Common myeloid progenitor, CD34-positive (primary cell): ENCODE measurements around the gene ADARB1.

Experiments used
- CTCF ChIA-PET: fragments of 350-600 bp; sonication (Branson Sonifier 250); formaldehyde crosslinking; loops from one replicate; lab custom pipeline; 2021; ENCODE audit warnings: antibody characterized with exemption; lab: Charles Lee
- POLR2A ChIA-PET: fragments of 350-600 bp; sonication (Branson Sonifier 250); formaldehyde crosslinking; loops from one replicate; lab custom pipeline; 2021; ENCODE audit warnings: antibody characterized with exemption; lab: Charles Lee
- DNase-seq, 3 donors: peaks; one replicate each; pipeline versions ENCODE4 v3.0.0 to v3.0.0-alpha.2; 2013
- H3K27ac ChIP-seq, 2 experiments: 1 replicate in 1 of 2; 2 replicates in 1 of 2; pipeline ENCODE4 v1.7.0; 2013; ENCODE audit warnings: inconsistent platforms in 2 of 2, low read length in 2 of 2, mild to moderate bottlenecking in 2 of 2, low read depth in 1 of 2, moderate library complexity in 1 of 2; ENCODE audit not compliant: severe bottlenecking in 2 of 2, insufficient read depth in 1 of 2, poor library complexity in 1 of 2
- H3K27me3 ChIP-seq, 5 experiments: replicated peaks in 2 of 5; 1 replicate in 3 of 5; 2 replicates in 2 of 5; pipeline versions ENCODE4 v1.6.1 to v1.7.0; 2013; ENCODE audit warnings: low read length in 4 of 5, mild to moderate bottlenecking in 2 of 5, moderate library complexity in 2 of 5, inconsistent platforms in 1 of 5; ENCODE audit not compliant: insufficient read depth in 5 of 5, control insufficient read depth in 4 of 5
- H3K36me3 ChIP-seq, 4 experiments: 1 replicate in 2 of 4; 2 replicates in 2 of 4; pipeline versions ENCODE4 v1.6.1 to v1.7.0; 2013; ENCODE audit warnings: low read length in 3 of 4, control low read depth in 1 of 4, mild to moderate bottlenecking in 1 of 4; ENCODE audit not compliant: control insufficient read depth in 4 of 4, insufficient read depth in 4 of 4
- H3K4me1 ChIP-seq, 4 experiments: 1 replicate in 3 of 4; 2 replicates in 1 of 4; pipeline versions ENCODE4 v1.6.1 to v1.7.1; 2013; ENCODE audit warnings: low read length in 3 of 4, mild to moderate bottlenecking in 3 of 4, control low read depth in 1 of 4, inconsistent platforms in 1 of 4, moderate library complexity in 1 of 4; ENCODE audit not compliant: control insufficient read depth in 4 of 4, insufficient read depth in 4 of 4; ENCODE audit errors: control extremely low read depth in 1 of 4
- H3K4me3 ChIP-seq, 7 experiments: 1 replicate in 4 of 7; 2 replicates in 3 of 7; pipeline versions ENCODE4 v1.5.1 to v1.7.0; 2013; ENCODE audit warnings: mild to moderate bottlenecking in 7 of 7, low read length in 6 of 7, moderate library complexity in 6 of 7, inconsistent platforms in 2 of 7, low read depth in 2 of 7, control low read depth in 1 of 7; ENCODE audit not compliant: insufficient read depth in 4 of 7, control insufficient read depth in 1 of 7; ENCODE audit errors: extremely low read depth in 1 of 7
- H3K9me3 ChIP-seq, 5 experiments: 1 replicate in 4 of 5; 2 replicates in 1 of 5; pipeline versions ENCODE4 v1.6.1 to v1.7.1; 2013; ENCODE audit warnings: low read length in 4 of 5, mild to moderate bottlenecking in 2 of 5, inconsistent platforms in 1 of 5, low read depth in 1 of 5, moderate library complexity in 1 of 5; ENCODE audit not compliant: control insufficient read depth in 4 of 5, insufficient read depth in 2 of 5; ENCODE audit errors: control extremely low read depth in 1 of 5
- WGBS: methylation state at CpG from one replicate; pipeline ENCODE4 v1.1.5; 2013; ENCODE audit not compliant: insufficient coverage; 5-methylcytosine and 5-hydroxymethylcytosine counted together

The ADARB1 gene

GRCh38 chr21:45126204-45126626 lies 51.8 kb downstream of the ADARB1 start:
- ChIA-PET CTCF (interaction anchor here (0.9 to 9.8 kb wide), 9 partner anchors 11 to 326 kb away, joined by 3 to 196 read pairs (median 10); no protein-coding TSS in a partner anchor), POLR2A (no interaction called here)
- Histone ChIP-seq H3K27ac (no peak overlapping the region), H3K27me3 (peaks cover 0 to 7% (median 0%) of the 10 kb centered on the region in 5 experiments), H3K9me3 (no peaks in the 10 kb centered on the region), H3K4me3 (no peak overlapping the region), H3K4me1 (peaks cover 4 to 14% (median 6%) of the 10 kb centered on the region in 4 experiments), H3K36me3 (no peaks in the 10 kb centered on the region)
- 91% methylated on average over 9 of the region's 11 CpGs for WGBS
- no peak for DNase-seq

GRCh38 chr21:45126983-45127382 lies 52.6 kb downstream of the ADARB1 start:
- ChIA-PET POLR2A (no interaction called here), CTCF (interaction anchor here (0.8 to 9.8 kb wide), 15 partner anchors 9 to 327 kb away, joined by 3 to 196 read pairs (median 15); no protein-coding TSS in a partner anchor)
- peaks cover 0 to 5% (median 0%) of the 10 kb centered on the region in 5 experiments for H3K27me3 ChIP-seq
- H3K27ac ChIP-seq, result no peak overlapping the region
- DNase-seq, result no peak
- H3K4me3 ChIP-seq, result no peak overlapping the region
- WGBS, result 97% methylated on average over 4 of the region's 7 CpGs
- H3K36me3 ChIP-seq, result no peaks in the 10 kb centered on the region
- H3K4me1 ChIP-seq, result peaks cover 4 to 18% (median 7%) of the 10 kb centered on the region in 4 experiments
- H3K9me3 ChIP-seq, result no peaks in the 10 kb centered on the region

GRCh38 chr21:45127937-45128336 lies 53.6 kb downstream of the ADARB1 start:
- H3K4me1 ChIP-seq, result peaks cover 4 to 23% (median 17%) of the 10 kb centered on the region in 4 experiments
- no peak overlapping the region for H3K4me3 ChIP-seq
- no peak overlapping the region for H3K27ac ChIP-seq
- WGBS, result 100% methylated on average over 8 of the region's 13 CpGs
- H3K27me3 ChIP-seq, result peaks cover 0 to 1% (median 0%) of the 10 kb centered on the region in 5 experiments
- no peak for DNase-seq
- POLR2A ChIA-PET, result no interaction called here
- no peaks in the 10 kb centered on the region for H3K9me3 ChIP-seq
- H3K36me3 ChIP-seq, result no peaks in the 10 kb centered on the region
- CTCF ChIA-PET, result interaction anchor here (0.7 to 9.8 kb wide), 33 partner anchors 9 to 328 kb away, joined by 3 to 196 read pairs (median 4); partner anchors contain the start of genes ADARB1 and SLX9

GRCh38 chr21:45128613-45129188 lies 54.3 kb downstream of the ADARB1 start:
- WGBS, result 76% methylated on average over 8 of the region's 9 CpGs
- Histone ChIP-seq H3K27ac (no peak overlapping the region), H3K9me3 (no peaks in the 10 kb centered on the region), H3K27me3 (peaks cover 0 to 1% (median 0%) of the 10 kb centered on the region in 5 experiments), H3K4me1 (peaks cover 4 to 28% (median 20%) of the 10 kb centered on the region in 4 experiments), H3K4me3 (no peak overlapping the region), H3K36me3 (no peaks in the 10 kb centered on the region)
- ChIA-PET CTCF (interaction anchor here (0.7 to 9.8 kb wide), 32 partner anchors 8 to 319 kb away, joined by 3 to 196 read pairs (median 4); partner anchors contain the start of genes ADARB1 and SLX9), POLR2A (no interaction called here)
- peak; percentile 80 to 87 (median 83) for DNase-seq

- POLR2A ChIA-PET, result interaction anchor here (0.6 kb wide), 1 partner anchor 97 kb away, joined by 7 read pairs; no protein-coding TSS in a partner anchor
- no peak for DNase-seq
Measured at GRCh38 chr21:45129189-45129923, 55.0 kb downstream of the ADARB1 start.

GRCh38 chr21:45130324-45130774 lies 56.0 kb downstream of the ADARB1 start:
- Histone ChIP-seq H3K4me1 (peaks cover 4 to 28% (median 20%) of the 10 kb centered on the region in 4 experiments), H3K4me3 (peak overlapping the region in 2 of 7 experiments; percentile 25 to 35), H3K36me3 (no peaks in the 10 kb centered on the region), H3K9me3 (no peaks in the 10 kb centered on the region), H3K27me3 (peaks cover 0 to 1% (median 0%) of the 10 kb centered on the region in 5 experiments), H3K27ac (no peak overlapping the region)
- 45% methylated on average over 8 of the region's 10 CpGs for WGBS
- ChIA-PET CTCF (interaction anchor here (1.1 to 9.8 kb wide), 11 partner anchors 7 to 182 kb away, joined by 3 to 196 read pairs (median 8); no protein-coding TSS in a partner anchor), POLR2A (no interaction called here)
- peak in 2 of 3 donors; percentile 31 to 54 for DNase-seq

More at GRCh38 chr21:45129189-45129923, 55.0 kb downstream of the ADARB1 start:
- no peaks in the 10 kb centered on the region for H3K36me3 ChIP-seq
- H3K4me3 ChIP-seq, result no peak overlapping the region
- H3K27me3 ChIP-seq, result peaks cover 0 to 1% (median 0%) of the 10 kb centered on the region in 5 experiments
- no peak overlapping the region for H3K27ac ChIP-seq
- WGBS, result 99% methylated on average over 19 of the region's 19 CpGs
- peaks cover 4 to 28% (median 20%) of the 10 kb centered on the region in 4 experiments for H3K4me1 ChIP-seq
- CTCF ChIA-PET, result interaction anchor here (0.7 to 9.8 kb wide), 24 partner anchors 8 to 181 kb away, joined by 3 to 196 read pairs (median 4); no protein-coding TSS in a partner anchor
- no peaks in the 10 kb centered on the region for H3K9me3 ChIP-seq
